Stimulated activated naive CD4-positive, alpha-beta T cell (primary cell): Measurements from ENCODE around the gene RBM24.
"Not testable (repeated sequence)": the region's sequence is repeated elsewhere in the genome, so short reads cannot be mapped to it uniquely, and the experiment has no call there.

Experiments used
- DNase-seq, 6 experiments: peaks; one replicate each; lab custom pipeline; 2025; lab: John Stamatoyannopoulos, UW

Gene RBM24

DNA sequence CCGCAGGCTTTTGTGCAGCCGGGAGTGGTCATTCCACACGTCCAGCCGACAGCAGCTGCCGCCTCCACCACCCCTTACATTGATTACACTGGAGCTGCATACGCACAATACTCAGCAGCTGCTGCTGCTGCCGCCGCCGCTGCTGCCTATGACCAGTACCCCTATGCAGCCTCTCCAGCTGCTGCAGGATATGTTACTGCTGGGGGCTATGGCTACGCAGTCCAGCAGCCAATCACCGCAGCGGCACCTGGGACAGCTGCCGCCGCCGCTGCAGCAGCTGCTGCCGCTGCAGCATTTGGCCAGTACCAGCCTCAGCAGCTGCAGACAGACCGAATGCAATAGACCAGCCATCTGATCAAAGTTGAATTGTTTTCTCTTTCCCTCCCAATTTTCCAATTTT, 10.6 kb downstream of the RBM24 start:
- DNase-seq: no peak

DNA sequence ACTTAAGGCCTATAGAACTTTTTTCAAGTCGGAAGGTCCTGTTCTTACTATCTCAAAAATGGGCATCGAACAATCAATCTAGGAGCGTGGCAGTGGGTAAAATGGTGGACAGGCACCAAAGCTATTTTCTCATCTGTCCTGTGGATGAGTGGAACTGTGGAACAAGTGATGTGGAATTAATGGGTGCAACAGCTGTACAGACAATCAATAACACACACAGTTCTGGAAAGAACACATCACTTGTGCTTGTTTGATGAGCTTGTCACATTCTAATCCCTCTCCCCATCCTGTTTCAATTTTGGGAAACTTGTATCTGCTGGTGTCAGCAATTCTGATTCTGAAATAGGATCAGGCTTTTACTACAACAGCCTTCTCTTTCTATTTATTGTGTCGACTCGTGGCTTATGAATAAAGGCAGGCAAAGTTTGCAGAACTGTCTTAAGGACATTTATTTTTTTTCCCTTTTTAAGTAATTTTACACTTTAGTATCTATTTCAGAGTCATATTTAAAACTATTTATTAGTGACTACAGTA, 11.5 kb downstream of the RBM24 start:
- no peak for DNase-seq

- DNase-seq: no peak
Measured at GRCh38 chr6:17293395-17293794, 12.2 kb downstream of the RBM24 start.

GRCh38 chr6:17297271-17298080, 16.3 kb downstream of the RBM24 start:
- no peak for DNase-seq

DNA sequence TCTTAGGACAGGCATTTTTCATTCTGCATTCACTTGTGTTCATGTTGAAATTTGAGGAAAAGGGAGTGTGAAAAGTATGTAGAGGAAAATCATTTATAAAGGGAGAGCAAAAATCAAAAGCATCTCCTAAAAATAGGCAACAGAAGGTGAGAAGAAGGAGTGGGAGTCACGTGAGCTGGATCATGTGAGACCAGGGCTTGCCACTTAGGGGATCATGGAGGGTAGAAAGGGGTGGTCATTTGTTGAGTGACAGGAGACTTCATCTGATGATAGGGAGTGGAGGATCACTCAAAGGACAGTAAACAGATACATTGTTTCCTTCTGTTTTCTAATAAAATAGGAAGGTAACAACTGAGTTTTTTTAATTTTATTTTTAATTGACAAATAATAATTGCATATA, 17.1 kb downstream of the RBM24 start:
- DNase-seq: no peak

- no peak for DNase-seq
Measured at GRCh38 chr6:17299222-17299621, 18.1 kb downstream of the RBM24 start.

DNA sequence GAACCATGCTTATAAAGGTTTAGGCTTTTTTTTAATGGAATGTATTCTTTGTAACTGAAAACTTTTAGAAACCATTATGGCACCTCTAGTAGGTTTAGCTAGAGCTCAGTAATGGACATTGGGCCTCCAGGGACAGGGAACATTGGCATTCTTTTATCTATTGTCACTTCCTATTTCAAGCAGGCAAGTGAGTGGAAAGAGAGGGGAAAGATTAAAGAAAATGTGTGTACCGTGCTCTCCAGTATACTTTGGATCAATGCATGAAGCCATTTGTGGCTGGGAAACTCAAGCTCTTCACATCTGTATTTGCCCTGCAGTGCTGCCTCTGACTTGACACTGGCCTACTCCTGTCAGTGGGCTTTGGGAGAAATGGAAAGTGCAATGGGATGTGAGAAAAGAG, 18.6 kb downstream of the RBM24 start:
- DNase-seq: no peak

GRCh38 chr6:17300637-17301036, 19.5 kb downstream of the RBM24 start:
- no peak for DNase-seq

- DNase-seq: no peak
Measured at GRCh38 chr6:17303444-17303843, 22.3 kb downstream of the RBM24 start.

GRCh38 chr6:17305219-17306001, 24.2 kb downstream of the RBM24 start:
- DNase-seq: no peak

DNA sequence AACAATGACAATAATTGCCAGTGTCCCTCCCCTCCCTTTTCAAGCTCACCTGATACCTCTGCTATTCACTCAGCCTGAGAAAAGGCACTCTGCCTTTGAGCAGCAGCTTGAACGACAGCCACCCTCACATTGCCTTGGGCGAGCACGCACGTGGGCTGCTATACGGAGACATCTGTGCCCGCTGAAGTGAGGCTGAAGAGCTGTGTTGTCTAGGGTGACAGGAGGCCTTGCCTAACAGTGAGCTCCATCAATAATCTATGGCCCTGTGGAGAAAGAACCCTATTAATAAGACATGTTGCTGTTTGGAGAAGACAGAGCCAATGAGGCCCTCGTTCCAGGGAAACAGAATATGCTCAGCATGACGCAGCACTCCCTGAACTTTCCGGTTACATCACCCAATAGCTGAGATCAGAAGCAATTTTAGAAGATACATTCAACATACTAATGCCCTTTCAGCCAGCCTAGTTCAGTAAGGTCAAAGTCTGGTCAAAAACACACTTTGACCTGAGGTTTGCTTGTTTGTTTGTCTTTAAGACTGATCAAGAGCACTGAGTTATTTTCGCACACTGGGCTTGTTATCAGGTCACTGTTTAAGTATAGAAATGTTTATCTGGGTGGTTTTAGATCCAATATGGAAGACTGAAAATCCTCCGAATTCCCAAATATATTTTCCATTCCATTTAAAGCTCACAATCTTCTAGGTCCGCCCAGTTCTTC, 30.6 kb downstream of the RBM24 start:
- no peak for DNase-seq

DNA sequence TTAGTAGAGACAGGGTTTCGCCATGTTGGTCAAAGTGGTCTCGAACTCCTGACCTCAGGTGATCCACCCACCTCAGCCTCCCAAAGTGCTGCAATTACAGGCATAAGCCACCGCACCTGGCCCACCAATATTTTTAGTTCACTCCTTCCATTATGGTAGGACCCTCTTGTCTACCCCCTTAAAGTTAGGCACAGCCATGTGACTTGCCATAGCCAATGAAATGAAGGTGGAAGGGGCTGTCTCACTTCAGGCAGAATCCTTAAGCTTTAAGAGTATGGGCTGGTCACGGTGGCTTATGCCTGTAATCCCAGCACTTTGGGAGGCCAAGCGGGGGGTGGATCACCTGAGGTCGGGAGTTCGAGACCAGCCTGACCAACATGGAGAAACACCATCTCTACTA, 32.1 kb downstream of the RBM24 start:
- not testable (repeated sequence) for DNase-seq

GRCh38 chr6:17313971-17314370, 32.8 kb downstream of the RBM24 start:
- no peak for DNase-seq

- DNase-seq: no peak
Measured at GRCh38 chr6:17315262-17315661, 34.1 kb downstream of the RBM24 start.

GRCh38 chr6:17318435-17319165, 37.4 kb downstream of the RBM24 start:
- no peak for DNase-seq

DNA sequence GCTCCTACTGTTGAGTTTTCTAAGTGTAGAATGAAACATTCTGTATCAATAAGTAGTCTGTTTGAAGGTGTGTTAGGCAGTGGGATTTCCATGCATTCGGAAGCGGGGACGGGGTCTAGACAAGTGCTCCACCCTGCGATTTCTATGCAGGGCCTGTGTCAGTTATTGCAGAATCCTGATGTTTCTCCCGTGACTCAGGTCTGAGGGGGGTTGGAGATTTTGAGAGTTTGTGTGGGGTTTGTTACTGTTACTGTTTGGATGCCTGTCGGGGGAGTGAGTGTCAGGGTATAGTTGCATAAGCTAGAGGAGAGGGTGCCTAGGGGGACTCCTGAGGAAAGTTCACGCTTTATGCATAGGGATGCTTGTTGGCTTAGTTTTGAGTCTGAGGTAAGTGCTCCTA, 39.1 kb downstream of the RBM24 start:
- not testable (repeated sequence) for DNase-seq

- no peak for DNase-seq
Measured at GRCh38 chr6:17331238-17331637, 50.1 kb downstream of the RBM24 start.

GRCh38 chr6:17334265-17334664, 53.1 kb downstream of the RBM24 start:
- no peak for DNase-seq

DNA sequence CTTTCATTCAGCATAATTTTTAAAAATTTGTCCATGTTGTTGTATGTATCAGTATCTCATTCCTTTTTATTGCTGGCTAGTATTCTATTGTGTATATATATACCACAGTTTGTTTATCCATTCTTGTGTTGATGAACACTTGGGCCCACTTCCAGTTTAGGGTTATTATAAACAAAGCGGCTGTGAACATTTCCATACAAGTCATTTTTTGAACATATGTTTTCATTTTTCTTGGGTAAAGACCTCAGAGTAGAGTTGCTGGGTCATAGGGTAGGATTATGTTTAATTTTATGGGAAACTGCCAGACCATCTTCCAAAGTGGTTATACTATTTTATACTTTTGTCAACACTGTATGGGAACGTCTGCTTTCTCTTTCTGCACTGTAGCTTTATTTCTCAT, 55.3 kb downstream of the RBM24 start:
- DNase-seq: no peak

DNA sequence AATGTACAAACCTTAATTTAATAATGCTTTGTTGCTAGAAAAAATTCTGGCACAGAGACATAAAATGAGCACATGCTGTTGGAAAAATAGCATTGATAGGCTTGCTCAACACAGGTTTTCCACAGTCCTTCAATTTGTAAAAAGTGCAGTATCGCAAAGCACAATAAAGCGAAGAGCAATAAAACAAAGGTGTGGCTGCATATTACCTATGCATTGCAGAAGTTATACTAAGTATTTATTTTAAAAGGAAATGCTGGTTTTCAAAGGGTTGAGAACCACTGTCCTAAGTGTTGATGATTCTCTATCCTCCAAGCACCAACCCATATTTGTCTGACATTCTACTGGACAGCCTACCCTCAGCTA, 58.1 kb downstream of the RBM24 start:
- no peak for DNase-seq

GRCh38 chr6:17341117-17341805, 60.1 kb downstream of the RBM24 start:
- DNase-seq: no peak
